Stimulated activated CD4-positive, alpha-beta T cell treated with anti-CD3 and anti-CD28 coated beads, TNF-alpha, amount 100 ng/mL, for 48 hours (primary cell): ENCODE results near the gene ZNF777.
"Not testable (repeated sequence)": the region's sequence is repeated elsewhere in the genome, so short reads cannot be mapped to it uniquely, and the experiment has no call there.

ENCODE experiments used
- DNase-seq, 3 donors: peaks; one replicate each; pipeline ENCODE4 v3.0.0-alpha.2; 2020; ENCODE audit warnings: low read depth in 3 of 3

The ZNF777 gene

DNA sequence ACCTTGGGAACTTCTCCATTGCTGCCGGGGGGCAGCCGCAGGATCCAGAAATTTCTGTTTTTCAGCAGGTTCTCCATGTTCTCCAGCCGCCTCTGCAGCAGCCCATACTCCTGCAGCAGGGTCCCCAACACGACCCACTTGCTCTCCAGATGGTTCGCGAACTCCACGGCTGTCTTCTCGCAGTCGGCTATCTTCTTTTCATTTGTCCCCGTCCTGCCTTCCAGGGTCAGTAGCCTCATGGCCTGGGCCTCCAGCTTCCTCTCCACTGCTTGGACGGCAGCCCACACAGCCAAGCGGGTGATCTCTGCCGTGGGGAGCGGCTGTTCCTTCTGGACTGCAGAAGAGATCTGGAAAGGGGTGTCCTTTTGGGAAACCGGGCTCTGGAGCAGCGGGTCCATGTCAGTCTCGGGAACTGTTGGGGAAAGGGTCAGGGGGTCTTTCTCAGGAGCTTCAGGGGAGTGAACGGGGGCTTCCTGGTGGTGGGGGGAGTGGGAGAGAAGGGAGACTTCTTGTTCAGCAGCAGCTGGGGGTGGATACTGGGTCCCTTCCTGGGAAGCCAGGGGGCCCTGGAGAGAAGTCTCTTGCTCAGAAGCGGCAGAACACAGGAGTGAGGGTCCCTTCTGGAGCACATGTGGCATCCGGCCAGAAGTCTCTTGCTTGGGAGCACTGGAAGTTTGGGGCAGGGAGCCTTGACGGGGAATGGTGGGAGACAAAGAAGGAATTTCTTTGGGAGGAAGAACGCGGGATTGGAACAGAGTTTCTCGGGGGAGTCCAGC lies 5.5 kb downstream of the ZNF777 start:
- no peak for DNase-seq

DNA sequence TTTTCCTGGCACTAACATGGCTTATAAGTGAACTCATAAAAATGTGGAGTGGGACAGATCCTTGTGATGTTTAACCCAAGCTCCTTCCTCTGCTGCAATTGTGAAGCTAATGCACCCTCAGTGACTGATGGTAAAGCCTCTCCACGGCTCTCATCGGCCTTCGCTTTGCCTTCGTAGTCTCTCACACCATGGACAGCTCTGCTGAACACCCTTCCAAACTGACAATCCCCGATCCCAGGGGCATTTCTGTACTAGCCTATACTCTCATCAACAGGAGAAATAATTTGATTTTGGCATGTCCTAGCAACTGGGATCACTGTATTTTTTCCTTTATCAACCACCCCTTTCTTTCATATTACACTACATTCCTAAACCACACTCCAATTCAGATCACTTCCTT lies 6.1 kb downstream of the ZNF777 start:
- no peak for DNase-seq

DNA sequence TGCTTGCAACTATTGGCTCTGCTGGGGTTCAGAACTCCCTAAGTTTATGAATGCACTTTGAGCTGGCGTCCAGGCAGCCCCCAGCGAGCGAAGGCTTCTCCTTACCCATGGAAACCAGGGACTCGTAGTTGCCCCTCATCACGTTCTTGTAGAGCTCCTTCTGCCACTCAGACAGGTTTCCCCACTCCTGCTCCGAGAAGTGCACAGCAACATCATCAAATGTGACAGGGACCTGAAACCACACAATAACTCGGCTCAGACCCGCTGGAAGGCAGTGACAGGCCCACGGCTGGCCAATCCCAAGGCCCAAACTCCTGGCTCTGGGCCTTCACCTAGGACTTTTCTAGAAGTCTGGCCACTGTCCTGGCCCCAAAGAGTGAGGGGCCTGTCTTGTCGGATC lies 6.9 kb downstream of the ZNF777 start:
- DNase-seq = no peak

DNA sequence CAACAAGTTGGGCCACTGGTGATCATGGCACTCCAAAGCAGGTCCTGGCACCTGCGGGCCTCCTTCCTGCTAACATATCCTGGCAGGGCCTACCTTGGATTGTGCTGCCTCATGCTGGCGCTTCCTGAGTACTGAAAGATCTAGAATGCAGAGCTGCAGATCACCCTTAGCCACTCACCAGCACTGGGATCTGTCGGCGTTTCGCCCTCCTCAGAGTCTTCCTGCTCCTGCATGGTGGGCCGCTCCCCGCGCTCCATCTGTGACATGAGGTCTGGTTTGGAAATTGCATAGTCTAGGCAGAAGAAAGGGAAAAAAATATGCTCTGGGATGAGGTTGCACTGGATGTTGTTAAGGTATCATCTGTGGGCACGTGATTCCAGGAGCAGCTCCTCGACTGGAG lies 10.0 kb downstream of the ZNF777 start:
- DNase-seq = no peak

DNA sequence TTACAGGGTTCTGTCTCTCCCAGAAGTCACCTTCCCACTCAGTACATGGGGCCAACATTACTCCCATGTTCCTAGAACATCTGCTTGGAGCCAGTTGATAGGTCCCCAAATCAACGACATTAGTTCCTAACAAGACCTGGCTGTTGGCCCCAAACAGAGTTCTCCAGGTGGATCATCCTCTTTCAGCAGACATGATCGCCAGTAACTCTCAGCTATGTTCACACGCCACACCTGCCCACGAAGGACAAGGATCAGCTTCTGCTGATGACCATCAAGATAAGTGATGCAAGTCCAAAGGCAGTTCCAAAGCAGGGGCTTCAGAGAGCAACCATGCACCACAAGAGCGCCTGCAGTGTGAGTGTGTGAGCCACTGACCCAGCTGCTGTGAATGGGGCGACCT lies 11.0 kb downstream of the ZNF777 start:
- DNase-seq = no peak

DNA sequence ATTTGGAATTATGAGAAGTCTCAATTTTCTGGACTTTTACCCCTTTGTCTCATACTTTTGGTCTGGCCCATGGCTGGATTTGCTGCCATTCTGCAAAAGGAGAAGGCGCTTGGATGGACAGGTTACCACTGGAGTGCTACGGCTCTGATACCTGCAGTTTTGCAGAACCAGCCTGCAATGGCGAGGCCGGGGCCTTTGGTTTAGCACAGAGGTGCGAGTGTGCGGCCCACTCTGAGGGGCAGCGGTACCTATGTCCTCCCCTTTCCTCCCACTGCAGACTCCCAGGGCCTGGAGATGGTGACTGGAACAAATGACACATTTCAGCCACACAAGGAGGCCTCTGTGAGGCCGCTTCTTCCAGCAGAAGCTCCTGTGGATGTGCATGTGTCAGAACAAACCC lies 11.9 kb downstream of the ZNF777 start:
- no peak for DNase-seq

DNA sequence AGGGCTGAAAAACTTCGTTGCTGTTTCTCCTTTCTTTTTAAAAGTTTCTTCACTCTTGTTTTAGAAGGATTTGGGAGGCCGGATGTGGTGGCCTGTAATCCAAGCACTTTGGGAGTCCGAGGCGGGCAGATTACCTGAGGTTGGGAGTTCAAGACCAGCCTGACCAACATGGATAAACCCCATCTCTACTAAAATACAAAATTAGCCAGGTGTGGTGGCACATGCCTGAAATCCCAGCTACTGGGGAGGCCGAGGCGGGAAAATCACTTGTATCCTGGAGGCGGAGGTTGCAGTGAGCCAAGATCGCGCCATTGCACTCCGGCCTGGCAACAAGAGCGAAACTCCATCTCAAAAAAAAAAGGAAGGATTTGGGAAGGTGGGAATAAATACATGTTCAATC lies 14.8 kb downstream of the ZNF777 start:
- DNase-seq = not testable (repeated sequence)

DNA sequence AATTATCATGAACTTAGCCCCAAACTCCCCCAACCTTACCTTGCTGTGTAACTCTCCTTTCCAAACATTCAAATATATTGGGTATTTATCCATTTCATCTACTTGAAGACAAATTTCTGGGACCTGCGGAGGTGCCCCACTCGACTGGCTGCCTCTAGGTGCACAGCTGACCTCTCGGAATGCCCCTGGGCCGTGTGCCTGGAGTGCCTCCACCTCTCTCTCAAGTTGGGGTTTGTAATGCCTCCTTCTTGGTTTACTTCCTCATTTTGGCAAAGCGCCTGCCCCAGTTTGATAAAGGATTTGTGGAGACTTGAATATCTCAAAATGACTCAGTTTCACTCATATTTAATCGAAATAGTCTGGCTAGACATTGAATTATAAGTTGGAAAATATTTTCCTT lies 16.6 kb downstream of the ZNF777 start:
- DNase-seq = no peak

DNA sequence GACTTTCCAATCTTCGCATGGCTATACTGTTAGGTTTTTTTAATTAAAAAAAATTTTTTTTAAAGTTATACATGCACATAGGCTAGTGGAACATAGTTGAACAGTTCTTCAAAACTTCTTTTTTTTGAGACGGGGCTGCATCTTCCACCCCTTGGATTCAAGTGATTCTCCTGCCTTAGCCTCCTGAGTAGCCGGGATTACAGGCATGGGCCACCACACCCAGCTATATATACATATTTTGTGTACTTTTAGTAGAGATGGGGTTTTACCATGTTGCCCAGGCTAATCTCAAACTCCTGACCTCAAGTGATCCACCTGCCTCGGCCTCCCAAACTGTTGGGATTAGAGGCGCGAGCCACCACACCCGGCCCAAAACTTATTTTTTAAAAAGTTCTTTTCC lies 17.3 kb downstream of the ZNF777 start:
- no peak for DNase-seq

DNA sequence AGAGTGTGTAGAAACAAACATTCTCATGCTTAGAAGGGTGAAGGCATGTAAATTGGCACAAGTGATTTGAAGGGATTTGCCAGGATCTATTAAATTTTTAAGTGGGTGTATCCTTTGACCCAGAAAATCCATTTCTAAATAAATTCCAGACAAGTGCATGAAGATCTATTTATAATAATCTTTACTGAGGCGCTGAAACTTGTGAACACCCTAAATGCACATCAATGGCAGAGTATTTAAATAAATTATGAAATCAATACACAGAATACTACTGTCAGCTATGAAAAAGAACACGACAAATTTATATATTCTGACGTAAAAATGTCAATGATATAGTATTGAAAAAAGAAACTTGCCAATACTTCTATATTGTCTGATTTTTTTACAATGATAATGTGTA lies 17.9 kb downstream of the ZNF777 start:
- DNase-seq = no peak

DNA sequence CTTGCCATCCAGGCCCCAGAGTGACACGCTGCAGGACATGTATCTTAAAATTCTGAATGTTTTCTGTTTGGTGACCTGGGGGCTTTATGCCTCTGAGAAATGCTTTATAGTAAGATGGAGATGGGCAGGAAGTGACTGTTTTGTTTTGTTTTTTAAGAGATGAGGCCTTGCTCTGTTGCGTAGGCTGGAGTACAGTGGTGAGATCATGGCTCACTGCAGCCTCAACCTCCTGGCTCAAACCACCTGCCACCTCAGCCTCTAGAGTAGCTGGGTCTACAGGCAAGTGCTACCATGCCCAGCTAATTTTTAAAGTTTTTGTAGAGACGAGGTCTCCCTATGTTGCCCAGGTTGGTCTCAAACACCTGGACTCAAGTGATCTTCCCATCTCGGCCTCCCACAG lies 20.6 kb downstream of the ZNF777 start:
- DNase-seq = no peak

DNA sequence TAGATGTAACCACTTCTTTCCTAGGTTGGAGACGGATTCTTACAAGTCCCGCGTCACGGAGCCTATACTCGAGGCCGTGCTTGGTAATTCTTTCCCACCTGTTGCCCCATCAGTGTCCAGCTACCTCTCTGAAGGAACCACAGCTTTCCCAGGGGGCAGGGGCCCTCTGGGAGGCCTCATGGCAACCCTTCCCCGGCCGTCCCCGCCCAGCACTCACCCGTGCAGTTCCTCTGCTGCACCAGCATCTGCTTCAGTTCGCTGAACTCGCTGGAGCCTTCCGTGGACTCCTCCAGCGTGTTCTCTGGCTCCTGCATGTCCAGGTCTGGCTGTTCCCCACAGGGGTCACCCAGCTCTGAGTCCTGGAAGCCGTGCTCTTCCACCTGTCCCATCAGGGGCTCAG lies 24.5 kb downstream of the ZNF777 start:
- no peak for DNase-seq

DNA sequence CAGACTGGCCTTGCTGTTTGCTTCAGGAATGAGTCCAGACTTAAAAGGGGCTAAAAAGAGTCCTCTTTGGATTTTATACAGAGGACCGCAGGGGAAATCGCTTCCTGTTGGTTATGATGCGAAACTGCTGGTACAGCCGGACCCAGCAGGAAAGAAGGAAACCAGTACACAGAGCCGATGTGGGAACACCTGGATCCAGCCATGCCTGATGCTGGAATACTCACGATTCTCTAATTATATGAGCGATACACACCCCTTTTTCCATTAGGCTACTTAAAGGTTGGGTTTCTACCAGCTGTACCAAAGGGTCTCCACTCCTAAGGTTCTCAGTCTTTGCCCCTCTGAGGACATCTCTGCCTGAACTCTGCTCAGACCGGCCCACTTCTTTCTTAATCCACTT lies 27.7 kb downstream of the ZNF777 start:
- no peak for DNase-seq

DNA sequence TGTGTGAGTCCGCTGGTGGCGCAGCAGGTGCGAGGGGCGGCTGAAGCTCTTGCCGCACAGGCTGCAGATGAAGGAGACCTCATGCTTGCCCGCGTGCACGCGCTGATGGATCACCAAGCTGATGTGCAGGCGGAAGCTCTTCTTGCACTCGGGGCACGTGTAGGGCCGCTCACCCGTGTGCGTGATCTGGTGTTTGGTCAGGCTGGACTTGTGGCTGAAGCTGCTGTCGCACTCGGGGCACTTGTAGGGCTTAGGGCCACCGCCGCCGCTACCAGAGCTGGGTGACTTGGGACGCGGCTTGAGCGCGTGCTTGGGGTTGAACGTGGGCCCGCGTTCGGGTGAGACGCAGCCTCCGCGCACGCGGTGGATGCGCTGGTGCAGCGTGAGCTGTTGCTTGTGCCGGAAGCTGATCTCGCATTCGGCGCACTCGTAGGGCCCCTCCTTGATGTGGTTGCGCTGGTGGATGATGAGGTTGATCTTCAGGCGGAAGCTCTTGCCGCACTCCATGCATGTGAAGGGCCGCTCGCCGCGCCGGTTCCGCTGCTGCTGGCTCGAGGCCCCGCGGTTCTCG lies 28.7 kb downstream of the ZNF777 start:
- no peak for DNase-seq

DNA sequence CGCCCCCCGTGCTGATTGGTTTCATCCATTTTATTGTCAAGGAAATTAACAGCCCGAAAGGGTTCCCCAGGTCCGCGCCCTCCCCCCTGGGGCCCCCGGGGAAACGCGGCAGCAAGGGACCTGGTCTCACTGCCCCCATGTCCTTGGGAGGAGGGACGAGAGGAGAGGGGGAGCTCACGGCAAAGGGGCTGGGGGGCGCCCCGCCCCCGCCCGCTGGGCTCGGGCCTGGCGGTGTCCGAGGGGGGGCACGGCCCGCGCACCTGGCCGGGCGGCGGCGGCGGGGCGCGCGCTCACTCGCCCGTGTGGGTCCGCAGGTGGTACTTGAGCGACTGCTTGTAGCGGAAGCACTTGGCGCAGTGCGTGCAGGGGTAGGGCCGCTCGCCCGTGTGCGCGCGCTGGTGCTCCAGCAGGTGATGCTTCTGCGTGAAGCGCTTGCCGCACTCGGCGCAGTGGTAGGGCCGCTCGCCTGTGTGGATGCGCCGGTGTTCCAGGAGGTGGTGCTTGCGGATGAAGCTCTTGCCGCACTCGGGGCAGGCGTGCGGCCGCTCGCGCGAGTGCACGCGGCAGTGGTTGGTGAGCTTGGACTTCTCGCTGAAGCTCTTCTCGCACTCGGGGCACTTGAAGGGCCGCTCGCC lies 29.3 kb downstream of the ZNF777 start:
- no peak for DNase-seq

DNA sequence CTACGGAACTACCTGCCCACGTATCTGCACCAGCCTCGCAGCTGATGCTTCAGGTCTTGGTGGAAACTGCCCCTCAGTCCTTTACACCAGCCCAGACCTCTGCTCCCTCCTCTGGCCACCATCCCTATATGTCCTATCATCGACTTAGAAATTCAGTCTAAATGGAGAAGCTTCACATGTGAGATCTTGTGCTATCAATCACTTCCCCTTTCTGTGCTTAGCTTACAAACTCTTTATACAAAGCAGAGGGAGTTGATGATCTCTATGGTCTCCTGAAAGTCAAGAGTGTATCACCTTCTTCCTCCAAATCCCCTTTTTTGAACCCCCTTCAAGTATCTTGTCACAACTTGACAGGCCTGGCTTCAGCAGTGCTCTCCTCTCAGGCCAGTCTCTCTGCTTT lies 30.7 kb downstream of the ZNF777 start:
- no peak for DNase-seq

DNA sequence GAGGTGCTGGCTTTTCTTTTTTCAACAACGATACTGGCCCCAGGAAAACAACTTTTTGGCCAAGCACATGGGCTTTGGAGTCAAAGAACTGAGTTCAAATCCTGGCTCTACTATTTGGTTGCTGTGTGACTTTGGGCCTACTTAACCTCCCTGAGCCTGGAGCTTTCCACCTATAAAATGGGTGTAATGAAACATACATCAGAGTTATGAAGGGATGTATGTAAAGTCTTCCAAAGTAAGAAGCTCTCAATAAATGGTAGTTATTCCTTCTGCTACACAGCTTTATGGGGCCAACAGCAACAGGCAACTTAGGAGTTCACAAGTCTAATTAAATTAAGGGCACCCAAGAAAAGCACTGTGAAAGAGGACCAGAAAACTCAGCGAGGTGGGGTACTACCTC lies 33.0 kb downstream of the ZNF777 start:
- no peak for DNase-seq

DNA sequence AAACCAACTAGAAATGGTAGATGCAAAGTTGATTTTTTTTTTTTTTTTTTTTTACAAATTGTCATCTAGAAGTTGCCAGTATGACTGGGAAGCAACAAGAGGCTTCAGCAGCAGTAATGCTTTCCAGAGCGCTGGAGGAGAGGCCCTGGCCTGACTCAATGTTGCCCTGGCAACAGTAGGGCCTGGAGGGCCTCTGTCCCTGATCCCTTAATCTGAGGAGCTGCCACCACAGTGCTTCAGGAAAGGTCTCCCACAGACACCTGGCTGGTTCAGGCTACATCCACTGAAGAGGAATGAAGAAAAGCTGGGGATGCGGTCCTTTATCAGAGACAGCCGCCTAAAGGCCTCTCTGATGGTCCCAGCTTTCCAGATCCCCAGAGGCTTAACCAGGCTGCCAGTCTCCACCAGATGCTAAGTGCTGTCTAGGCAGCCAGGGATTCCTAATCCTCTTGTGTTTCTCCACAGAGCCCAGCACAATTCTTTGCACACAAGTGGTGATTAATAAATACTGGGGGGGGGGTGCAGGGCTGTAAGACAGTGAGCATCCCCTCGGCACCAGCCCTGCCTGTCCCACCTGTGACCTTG lies 33.7 kb downstream of the ZNF777 start:
- no peak for DNase-seq

DNA sequence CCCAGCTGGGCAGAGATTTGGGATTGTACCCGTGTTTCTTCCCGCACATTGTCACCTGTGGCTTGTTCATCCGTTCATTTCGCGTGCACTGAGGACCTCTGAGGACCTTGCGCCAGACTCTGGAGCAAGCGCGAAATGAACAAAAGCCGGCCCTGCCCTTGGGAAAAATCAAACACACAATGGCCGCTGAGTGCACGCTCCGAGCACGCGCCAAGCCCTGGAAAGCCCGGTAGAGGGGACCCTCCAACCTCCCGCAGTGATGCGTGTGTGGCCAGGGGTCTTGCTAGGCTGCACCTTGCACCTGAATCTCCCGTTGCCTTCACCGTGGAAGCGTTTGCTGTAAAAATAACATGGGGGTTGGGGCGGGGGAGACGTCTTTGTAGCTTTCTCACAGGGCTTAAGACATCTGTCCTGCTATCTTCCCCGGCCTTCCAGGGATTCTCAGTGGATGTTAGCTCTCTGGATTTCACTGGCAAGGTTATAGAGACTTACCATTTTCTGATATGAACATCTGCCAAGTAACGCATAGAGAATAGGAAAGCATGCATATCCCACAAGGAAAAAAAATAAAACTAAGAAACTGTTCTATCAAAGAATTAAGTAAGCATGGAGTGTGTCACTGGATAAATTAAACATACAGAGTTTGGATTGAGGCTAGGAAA lies 37.3 kb downstream of the ZNF777 start:
- no peak for DNase-seq

DNA sequence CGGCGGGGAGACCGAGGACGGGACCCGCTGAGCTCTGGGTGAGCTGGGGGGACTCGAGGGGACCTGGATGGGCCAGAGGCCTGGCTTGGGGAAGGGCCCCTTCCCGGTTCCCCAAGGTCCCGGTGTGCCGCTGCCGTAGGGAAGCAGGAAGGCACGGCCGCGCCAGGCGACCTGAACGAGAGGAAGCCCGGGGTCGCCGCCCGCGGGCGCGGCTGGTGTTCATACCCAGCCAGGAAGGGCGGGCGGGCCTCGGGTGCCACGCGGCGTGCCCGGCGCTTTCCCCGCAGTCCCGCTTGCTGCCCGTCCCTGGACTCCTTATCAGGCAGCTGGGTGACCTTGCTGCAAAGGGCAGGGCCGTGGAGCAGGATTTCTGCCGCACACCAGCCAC lies 38.0 kb downstream of the ZNF777 start:
- DNase-seq = peak in 1 of 3 donors; percentile 2

DNA sequence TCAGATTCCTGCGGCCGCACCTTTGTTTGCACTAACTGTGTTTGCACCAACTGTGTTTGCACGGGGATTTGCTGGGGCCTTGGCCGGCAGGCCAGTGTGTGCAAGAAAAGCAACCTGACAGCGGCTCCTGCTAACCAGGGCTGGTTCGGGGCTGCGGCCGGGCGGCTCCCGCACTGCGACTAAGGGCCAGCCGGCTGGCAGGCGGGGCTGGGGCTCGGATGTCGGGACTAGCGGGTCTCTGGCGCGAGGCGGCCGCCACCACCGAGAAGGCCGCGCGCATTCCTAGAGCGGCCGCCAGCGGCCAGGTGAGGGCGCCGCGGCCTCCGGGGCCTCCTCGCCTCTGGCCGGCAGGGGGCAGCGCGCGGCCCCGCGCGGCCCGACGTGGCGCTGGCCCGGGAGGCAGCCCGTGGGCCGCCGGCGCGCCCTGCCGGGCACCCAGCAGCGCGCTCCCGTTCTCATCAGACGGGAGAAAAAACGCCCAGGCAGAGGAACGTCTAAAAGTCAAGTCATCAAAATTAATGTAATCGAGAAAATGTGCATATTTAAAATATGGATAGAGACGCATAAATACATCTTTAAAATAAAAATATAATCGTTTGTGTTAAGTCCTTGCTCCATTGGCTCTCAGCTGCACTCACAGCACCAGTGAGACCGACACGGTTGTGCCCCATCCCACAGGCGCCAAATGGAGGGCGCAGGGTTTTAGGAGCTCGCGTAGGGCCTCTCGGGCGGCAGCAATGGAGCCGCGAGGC lies 38.5 kb downstream of the ZNF777 start:
- peak; percentile 46 to 55 (median 53) for DNase-seq

DNA sequence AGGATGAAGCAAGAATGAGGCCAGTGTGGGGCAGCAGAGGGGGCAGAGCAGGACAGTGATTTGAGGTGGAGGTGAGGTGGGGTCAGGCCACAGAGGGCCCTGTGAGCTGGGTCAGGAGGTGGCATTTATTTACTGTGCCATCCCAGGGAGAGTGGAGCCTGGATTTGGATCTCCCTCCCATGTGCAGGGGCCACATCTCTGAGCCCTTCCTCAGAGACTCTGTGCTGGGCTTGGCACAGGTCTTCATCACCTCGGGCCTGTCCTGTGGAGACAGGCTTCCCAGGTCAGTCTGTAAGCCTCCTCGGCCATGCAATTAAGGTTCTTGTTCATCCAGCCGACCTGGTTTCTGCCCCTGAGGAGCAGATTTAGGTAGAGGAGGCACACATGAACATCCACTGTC lies 40.9 kb downstream of the ZNF777 start:
- DNase-seq = no peak
